Stimulated activated CD4-positive, alpha-beta T cell treated with anti-CD3 and anti-CD28 coated beads, Interleukin-12 subunit alpha, Interleukin-12 subunit beta, amount 100 ng/mL, for 48 hours (primary cell): ENCODE results near the gene RGL2.
"Not testable (repeated sequence)": the region's sequence is repeated elsewhere in the genome, so short reads cannot be mapped to it uniquely, and the experiment has no call there.

Experiments used
- DNase-seq, 3 donors: peaks; one replicate each; pipeline ENCODE4 v3.0.0-alpha.2; 2020; ENCODE audit warnings: low read depth in 2 of 3, low spot score in 1 of 3

Gene RGL2

DNA sequence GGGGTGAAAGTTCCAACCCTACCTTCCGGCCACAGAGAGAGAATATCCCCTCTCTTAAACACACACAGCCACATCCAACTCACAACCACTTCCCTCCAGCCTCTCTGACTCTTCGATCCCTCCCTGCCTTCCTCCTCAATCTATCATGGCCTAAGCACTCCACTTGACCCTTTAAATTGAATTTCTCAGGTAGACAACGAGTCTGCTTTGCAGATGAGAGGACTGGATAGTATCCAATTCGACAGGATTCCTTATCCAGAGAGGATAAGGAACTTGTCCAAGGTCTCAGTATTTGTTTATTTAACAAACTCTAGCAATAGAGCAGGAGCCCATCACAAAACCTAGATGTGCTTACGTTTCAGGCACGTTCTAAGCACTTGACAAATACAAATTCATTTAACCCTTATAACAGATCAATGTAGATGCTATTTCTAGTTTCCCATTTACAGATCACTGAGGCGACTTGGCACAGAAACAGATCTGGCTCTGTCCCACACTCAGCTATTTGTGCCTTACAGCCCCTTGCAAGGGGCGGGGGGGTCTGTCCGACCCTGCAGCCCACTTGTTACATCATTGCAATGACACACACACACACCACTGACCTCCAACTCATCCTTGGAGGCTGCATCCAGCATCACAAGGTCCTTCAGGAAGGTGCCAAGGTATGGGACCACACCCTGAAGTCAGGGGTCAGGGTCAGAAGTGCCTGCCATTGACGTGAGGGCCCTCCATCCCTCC, 4.5 kb downstream of the RGL2 start:
- DNase-seq: no peak

- no peak for DNase-seq
These were observed 5.6 kb downstream of the RGL2 start for GRCh38 chr6:33292996-33293682.

DNA sequence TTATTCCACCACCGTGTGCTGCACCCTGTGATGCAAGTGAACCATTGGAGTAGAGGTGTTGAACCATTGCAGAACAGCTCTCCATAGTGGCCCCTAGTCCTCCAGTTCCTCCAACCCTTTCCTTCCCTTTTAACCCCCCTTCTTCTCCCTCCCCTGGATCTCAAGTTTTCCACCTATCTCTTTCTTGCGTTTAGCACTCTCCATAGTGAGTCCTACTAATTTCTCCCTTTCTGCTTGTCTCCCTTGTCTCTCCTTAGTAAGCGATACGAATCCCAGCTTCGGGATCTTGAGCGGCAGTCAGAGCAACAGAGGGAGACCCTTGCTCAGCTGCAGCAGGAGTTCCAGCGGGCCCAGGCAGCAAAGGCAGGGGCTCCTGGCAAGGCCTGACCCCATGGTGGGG, 8.3 kb downstream of the RGL2 start:
- DNase-seq: no peak

GRCh38 chr6:33289784-33290315, 8.9 kb downstream of the RGL2 start:
- no peak for DNase-seq

GRCh38 chr6:33288921-33289783, 9.6 kb downstream of the RGL2 start, which contains the start of the genes PFDN6 and WDR46:
Gene PFDN6, plus strand, starts transcription at chr6:33289601. Its CDS starts 256 bp downstream, at chr6:33289857.
Gene WDR46, minus strand, starts transcription at chr6:33289239. Its CDS starts 69 bp downstream, at chr6:33289170.
- peak; percentile 65 to 72 (median 71) for DNase-seq

GRCh38 chr6:33288141-33288920, 10.4 kb downstream of the RGL2 start:
- no peak for DNase-seq

DNA sequence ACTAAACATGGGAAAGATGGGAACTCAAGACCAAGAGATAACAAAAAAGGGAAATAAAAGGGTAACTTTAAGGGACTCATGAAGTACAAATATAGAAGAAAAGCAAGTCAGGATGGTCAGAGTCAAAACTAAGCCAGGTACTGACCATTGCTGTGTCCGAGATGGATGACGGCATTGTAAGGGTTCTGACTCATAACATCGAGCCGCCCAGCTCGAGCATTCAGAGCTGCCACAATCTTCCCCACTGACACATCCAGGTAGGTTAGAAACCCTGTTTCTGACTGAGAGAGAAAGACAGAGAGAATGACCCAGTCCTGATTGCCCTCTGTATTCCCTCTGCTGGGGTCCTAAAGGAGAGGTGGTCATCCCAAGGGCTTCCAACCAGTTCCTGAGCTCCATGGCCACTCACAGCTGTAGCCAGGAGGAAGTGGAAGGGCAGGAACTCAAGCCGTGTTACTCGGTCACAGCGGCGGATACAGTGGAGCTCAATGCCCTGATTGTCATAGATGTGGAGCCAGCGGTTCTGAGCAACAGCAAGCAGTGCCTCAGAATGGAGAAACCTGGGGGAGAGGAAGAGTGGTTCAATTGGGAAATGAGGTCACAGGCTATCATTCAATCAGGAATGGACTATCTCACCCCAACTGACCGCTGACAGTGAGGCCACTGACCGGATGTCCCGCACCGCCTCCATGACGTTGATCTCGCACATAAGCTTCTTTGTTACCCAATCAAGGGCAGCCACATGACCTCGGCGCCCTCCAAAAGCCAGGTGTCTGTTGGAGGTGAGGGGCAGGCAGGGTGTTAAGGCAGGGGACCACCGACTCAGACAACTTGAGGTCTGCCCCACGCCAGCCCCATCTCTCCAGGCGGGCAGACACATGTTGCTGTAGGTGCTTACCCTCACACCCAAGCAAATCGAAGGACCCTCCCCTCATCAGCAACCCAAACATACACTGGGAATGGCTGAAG, 11.5 kb downstream of the RGL2 start:
- DNase-seq: no peak

- DNase-seq: not testable (repeated sequence)
These were observed 13.5 kb downstream of the RGL2 start for GRCh38 chr6:33285214-33285613.

- DNase-seq: no peak
These were observed 18.2 kb downstream of the RGL2 start for GRCh38 chr6:33280539-33280938.

DNA sequence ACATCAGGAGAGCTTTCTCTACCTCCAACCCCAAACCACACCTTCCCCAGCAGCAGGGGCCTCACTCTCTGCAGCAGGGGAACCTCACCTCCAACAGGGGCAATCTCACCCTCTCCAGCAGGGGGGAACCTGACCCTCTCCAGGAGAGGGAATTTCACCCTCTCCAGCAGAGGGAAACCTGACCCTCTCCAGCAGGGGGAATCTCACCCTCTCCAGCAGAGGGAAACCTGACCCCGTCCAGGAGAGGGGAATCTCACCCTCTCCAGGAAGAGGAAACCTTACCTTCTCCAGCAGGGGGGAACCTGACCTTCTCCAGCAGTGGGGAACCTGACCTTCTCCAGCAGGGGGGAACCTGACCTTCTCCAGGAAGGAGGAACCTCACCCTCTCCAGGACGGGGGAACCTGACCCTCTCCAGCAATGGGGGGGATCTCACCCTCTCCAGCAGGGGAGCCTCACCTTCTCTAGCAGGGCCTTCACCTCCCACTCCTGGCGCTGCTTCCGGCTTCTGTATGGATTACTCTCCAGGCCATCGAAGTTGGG, 18.7 kb downstream of the RGL2 start:
- DNase-seq: no peak

GRCh38 chr6:33279257-33279695, 19.5 kb downstream of the RGL2 start:
- DNase-seq: no peak

- DNase-seq: no peak
These were observed 19.9 kb downstream of the RGL2 start for GRCh38 chr6:33278810-33279209.

DNA sequence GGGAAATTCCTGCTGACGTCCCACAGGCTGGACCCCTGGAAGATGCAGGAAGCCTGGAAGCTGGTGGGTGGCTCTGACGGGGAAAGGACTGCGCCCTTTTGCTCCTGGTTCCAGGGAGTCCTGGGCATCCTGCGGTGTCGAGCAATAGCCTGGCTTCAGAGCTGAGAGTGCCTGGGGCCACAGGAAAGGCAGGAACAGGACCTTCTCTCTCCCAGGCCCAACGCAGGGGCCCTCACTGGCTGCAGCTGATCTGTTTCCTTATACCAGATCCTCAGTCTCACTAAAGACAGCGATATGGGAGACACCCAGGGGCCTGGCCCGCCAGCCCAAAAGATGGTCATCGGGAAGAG, 20.4 kb downstream of the RGL2 start:
- DNase-seq: no peak

- DNase-seq: no peak
These were observed 20.9 kb downstream of the RGL2 start for GRCh38 chr6:33277663-33278391.

DNA sequence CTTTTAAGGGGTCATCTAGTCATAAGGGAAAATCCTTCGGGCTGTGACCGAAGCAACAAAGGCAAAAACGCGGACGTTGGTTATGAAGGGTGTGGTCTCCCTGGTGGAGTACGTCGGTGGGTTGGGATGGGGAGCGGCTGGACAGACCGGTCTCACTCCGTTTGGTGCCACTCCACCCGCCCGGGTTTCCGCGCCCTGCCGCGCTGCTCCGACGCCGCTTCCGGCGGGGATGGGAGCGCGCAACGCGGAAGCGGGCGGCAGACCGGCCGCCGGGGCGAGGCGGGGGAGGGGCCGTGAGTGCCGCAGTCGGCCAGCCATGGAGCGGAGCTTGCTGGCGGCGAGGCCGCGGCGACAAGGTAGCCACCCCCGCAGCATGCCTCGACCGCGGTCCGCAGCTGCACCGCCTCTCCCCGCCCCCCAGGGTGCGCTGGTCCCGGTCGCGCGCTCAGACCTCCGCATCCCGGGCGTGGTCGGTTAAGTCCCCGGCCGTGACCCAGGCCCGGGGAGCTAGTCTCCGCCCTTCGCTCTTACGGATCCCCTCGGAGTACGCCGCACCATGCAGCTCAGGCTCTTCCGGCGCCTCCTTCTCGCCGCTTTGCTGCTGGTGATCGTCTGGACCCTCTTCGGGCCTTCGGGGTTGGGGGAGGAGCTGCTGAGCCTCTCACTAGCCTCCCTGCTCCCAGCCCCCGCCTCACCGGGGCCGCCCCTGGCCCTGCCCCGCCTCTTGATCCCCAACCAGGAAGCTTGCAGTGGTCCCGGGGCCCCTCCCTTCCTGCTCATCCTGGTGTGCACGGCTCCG, 21.7 kb downstream of the RGL2 start, which contains the start of gene B3GALT4:
Gene B3GALT4 (plus strand): TSS at position 260 of the 799 bp plus-strand sequence. CDS start 297 bp downstream, at position 557.
- peak; percentile 69 to 78 (median 69) for DNase-seq

- no peak for DNase-seq
These were observed 22.2 kb downstream of the RGL2 start for GRCh38 chr6:33276581-33276863.

DNA sequence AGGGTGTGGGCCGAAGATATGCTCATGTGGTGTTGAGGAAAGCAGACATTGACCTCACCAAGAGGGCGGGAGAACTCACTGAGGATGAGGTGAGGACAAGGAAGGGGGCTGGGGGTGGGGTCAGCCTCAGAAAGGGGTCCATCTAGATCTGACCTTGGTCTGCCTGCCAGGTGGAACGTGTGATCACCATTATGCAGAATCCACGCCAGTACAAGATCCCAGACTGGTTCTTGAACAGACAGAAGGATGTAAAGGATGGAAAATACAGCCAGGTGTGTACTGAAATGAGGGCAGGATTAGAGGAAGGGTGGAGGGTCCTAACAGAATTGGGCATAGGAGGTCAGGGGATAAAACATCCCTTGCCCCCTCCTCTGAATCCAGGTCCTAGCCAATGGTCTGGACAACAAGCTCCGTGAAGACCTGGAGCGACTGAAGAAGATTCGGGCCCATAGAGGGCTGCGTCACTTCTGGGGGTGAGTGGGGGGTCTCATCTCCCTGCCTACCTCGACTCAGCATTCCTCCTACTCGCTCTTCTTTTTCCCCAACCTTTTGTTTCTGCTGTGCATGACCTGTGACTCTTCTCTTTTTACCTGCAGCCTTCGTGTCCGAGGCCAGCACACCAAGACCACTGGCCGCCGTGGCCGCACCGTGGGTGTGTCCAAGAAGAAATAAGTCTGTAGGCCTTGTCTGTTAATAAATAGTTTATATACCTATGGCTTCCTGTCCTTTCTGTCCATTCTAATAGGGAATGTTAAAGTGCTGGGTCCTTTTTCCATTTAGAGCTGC, 22.8 kb downstream of the RGL2 start:
- DNase-seq: not testable (repeated sequence)
